Stimulated activated CD8-positive, alpha-beta memory T cell treated with anti-CD3 and anti-CD28 coated beads, Interleukin-2, amount 100 ng/mL, for 48 hours (primary cell): ENCODE results near the gene AKAP8L.

Source experiments
- DNase-seq, 2 donors: peaks; one replicate each; pipeline ENCODE4 v3.0.0-alpha.2; 2020; ENCODE audit warnings: low read depth in 2 of 2

AKAP8L gene

DNA sequence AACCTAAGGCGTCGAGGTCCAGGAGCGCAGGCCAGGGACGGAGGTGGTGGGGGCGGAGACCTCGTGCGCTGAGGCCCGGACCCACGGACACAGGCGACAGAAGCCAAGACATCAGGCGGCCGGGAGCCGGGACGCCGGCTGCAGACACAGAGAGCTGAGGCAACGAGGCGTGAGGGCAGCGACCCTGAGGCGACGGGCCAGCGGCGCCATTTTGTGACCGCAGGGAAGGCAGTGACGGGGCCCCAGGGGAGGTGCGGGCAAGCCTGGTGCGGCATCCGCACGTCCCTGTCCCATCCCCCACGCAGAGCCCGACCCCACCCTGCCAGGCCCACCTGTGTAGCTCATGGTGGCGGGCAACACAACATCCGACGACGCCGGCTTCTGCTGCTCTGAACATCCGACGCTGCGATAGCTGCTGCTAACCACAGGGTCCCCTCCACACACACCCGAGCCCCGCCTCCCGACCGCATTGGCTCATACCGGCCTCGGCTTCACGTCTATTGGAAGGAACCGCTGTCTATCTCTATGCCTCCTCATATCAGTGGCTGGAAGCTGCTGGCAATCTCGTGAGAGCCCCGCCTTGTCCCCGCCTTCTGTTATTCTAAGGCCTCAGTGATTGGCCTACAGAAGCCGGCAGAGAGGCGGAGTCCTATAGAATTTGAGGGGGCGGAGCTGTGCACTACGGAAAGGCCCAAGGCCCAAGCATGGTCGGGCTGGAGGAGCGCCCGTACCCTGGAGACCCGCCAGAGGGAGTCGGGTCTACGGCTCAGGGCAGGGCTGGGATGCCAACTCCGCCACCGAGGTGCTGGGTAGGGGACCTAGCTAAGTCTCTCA, at the start of gene AKAP8L:
TSS of gene AKAP8L (minus strand) at position 410 of the 834 bp plus-strand sequence. CDS start at position 345, 65 bp downstream.
- DNase-seq, result peak; percentile 97

- DNase-seq, result no peak
These were observed 49.0 kb upstream of the AKAP8L start for GRCh38 chr19:15467734-15468214.

DNA sequence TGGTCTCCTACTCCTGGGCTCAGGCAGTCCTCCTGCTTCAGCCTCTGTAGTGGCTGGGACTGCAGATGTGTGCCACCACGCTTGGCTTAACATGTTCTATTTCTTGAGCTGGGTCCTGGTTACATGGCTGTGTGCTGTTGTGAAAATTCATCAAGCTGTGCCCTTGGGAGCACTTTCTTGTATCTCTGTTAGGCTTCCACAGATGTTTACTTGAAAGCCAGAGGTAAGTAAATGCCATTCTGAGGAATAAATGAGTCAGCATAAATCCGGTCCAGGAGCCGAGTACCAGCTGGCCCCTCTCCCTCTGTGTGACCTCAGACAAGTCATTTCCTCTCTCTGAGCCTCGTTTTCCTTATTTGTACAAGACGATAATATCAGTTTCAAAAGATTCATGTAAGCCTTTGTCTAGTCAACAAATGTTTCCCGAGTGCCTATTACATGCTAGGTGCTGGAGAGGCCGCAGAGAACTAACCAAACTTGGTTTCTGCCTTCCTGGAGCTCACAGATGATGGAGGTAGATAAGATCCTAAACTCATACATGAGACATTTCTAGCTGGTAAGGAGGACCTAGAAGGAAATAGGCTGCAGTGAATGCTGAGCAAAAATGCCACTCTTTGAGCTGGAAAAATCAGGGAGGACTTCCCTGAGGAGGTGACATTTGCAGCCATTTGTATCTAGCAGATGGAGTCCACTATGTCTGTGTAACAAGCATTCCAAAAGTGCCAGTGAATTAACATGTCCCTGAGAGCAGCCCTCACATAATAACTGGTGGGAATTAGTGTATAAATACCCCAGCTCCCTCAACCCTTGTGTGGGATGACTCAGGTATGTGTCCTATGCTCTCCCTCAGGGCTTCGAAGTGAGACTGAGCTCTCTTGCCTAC, 48.3 kb upstream of the AKAP8L start:
- peak in 1 of 2 donors; percentile 37 for DNase-seq

DNA sequence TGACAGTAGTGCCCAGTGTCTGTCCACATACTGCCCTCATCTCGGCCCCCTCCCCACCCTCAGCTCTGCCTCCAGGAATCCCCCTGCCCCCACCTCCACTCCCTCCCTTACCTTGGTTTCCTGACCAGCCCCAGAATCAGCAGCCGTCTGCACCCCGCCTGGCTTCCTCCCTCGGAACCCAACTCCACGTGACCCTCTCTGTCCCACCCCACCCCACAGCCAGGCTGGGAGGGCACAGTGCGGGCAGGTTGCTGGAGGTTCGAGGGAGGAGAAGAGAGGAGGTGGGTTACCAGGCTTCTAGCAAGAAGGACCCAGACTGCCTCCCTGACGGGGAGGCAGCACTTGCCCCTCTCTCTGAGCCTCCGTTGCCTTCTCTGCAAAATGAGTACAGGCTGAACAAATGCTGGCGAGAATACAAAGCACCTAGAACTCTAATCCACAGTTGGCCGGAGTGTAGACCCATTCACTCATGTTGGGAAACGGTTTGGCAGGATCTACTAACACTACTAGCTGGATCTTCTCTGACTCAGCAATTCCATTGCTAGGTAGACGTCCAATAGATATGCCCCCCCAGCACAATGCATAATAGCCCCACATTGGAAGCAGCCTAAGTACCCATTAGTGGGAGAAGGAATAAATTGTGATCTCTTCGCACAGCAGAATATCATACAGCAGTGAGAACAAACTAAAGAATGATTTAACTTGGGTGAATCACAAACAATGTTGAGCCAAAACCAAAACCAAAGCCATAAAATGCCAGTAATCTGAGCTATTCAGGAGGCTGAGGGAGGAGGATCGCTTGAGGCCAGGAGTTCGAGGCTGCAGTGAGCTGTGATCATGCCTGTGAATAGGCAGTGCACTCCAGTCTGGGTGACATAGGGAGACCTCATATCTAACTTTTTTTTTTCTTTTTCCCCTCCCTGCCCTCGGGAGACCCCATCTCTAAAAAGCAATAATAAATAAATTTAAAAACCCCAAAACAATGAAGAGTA, 45.9 kb upstream of the AKAP8L start, which contains the start of gene RASAL3:
TSS of gene RASAL3 (minus strand) at position 151 of the 992 bp plus-strand sequence. CDS start 186 bp downstream, outside the sequence.
- DNase-seq, result peak; percentile 55 to 61

GRCh38 chr19:15463861-15464371, 45.1 kb upstream of the AKAP8L start:
- peak; percentile 58 to 60 for DNase-seq

DNA sequence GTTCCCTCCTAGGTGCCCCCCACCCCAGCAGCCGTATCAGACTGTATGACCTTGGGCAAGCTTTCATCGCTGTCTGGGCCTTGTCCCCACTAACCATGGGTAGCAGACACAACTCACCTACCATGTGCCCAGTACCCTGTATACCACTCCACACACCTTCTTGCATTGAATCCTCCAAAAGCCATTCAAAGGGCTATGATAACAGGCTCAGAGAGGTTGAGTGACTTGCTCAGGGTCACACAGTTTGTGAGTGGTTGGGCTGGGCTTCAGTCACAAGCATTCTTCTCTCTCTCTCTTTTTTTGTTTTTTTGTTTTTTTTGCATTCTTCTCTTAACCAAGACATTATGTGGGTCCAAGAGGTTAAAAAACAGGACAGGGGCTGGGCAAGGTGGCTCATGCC, 42.9 kb upstream of the AKAP8L start:
- no peak for DNase-seq

DNA sequence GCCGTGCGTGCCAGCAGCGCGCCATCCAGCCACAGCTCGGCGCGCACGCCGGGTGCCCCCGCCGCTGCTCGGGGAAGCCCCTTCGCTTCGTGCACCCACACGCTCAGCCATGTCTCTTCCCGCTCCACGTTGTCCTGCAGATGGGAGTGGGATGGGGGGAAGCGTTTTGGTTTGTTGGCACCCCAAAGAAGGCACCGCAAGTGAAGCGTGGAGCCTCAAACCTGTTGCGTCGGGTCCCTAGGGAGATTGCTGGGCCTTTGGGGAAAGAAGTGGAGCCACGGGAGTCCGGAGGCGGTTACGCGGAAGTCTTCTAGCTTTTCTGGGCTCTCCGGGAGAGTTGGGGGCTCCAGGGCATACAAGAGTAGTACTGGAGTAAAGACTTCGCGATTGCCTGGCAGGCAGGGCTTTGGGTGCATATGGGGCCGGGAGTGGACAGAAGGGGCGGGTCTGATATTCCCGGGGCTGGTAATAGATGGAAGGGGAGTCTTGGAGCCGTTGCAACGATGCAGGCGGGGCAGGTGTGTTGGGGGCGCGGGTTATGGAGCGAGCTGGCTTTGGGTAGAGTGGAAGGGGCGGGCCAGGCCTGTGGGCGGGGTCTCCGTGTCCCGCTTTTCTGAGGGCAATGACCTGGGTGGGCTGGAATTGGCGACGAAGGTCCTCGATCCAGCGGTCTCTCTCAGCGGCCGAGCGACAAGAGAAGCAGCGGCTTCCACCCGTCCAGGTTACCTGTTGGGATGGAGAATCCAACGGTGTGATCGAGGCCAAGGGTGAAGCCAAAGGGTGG, 39.1 kb upstream of the AKAP8L start:
- no peak for DNase-seq

- no peak for DNase-seq
These were observed 38.3 kb upstream of the AKAP8L start for GRCh38 chr19:15456871-15457700.

DNA sequence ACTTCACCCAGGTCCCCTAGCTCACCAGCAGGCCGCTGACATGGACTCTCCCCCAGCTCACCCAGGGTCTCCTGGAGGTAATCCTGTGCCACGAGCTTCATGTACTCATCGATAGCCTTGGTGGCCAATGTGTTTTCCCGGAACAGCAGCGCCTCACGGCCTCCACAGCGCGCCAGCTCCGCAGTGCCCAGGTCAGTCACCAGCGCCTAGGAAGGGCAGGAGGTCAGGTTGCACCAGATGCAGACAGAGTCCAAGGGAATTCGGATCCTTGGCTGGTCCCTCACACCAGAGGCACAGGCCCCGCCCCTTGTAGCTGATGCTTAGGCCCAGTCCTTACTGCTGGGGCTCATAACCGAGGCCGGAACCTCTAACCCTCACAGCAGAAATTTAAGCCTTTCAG, 37.7 kb upstream of the AKAP8L start:
- DNase-seq, result no peak

DNA sequence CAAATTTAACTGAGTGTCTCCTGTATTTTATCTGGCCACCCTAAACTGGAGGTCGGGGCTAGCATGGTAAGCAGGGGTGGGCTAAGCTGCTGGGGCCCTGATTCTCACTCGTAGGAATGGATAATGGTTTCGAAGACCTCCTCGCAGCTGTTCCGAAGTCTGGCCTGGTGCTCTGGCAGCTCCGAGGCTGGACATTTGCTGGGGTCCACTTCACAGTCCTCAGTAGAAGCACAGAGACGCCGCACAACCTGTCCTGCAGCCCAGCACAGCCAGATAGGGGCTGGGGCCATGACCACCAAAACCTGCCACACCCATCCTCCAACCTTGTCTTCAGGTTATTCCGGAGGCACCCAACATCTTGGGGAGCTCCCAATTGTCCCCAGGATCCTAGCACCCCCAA, 37.2 kb upstream of the AKAP8L start:
- no peak for DNase-seq

GRCh38 chr19:15453906-15454860, 35.4 kb upstream of the AKAP8L start:
- no peak for DNase-seq

- no peak for DNase-seq
These were observed 34.3 kb upstream of the AKAP8L start for GRCh38 chr19:15453091-15453578.

DNA sequence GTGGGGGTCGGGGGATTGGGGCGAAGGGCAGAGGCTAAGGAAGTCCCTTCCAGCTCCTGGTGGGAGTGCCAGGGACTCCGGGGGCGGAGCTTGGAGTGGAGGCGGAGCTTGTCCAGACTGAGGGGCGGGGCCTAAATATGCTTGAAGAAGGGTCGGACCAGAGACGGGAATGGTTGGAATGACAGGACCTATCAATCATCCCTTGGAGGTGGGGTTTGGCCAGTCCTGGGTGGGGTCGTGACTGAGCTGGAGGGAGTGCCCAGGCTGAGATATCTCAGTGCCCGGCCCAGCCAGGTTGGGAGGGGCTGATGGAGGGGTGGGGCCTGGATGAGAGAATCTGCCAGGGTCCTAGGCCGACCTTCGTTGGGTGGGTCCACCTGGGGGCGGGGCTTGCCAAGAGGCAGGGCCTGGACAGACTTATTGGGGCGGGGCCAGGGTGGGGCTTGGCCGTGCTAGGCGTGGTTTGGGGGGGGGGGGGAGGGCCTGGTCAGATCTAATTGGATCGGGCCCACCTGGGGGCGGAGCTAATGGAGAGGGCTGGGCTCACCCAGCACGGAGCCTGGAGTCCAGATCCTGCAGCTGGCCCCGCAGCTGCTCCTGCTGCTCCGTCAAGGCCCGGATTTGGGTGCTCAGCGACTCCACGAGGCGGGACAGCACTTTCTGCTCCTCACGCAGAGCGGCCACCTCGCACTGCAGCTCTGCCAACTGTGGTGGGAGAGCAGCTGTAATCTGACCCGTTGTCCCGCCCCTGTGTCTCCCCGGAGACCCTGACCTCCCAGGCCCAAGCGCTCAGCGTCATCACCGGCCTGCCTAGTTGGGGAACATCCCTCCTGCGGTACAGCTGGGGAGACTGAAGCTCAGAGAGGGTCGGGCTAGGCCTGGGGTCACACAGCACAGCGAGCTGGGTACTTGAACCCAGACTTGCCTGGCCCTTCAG, 33.6 kb upstream of the AKAP8L start:
- no peak for DNase-seq

GRCh38 chr19:15450528-15450890, 31.7 kb upstream of the AKAP8L start:
- DNase-seq, result no peak

DNA sequence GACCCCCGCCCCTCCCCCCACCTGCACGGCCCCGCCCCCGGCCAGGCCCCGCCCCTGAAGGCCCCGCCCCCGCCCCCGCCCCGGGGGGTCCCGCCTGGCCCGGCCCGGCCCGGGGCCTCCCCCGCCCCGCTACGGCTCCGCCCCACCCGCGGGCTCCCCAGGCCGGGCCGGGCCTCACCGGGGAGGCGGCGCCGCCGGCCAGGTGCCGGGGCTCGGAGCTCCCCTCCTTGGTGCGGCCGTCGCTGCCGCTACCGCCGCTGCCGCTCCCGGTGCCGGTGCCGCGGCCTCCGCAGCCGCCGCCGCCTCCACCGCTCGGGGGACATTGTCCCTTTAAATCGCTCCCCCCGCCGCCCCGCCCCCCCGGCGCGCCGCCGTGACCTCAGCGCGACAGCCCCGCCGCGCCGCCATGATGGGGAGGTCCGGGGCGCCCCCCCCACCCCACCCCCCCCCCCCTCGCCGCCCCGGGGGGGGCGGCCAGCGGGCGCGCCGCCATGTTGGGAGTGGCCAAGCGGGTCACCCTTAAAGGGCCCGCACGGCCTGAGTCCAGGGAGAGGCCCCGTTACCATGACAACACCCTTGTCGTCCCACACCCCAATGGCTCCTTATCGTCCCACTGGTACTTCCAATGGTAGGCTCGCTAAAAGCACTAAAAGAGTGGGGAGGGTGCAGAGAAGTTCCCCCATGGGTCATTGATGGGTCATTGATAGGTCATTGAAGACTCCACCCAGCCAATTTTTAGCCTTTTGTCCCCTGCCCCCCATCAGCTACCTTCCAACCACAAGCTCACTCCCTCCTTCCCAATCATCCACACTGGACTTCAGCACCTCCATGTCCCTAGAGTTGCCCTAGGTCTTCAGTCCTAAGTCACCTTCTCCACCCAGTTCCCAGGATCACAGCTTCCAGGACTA, 31.1 kb upstream of the AKAP8L start, which contains the start of gene WIZ:
TSS of gene WIZ (minus strand) at position 337 of the 908 bp plus-strand sequence. CDS start 1,649 bp downstream, outside the sequence.
- DNase-seq, result peak; percentile 76 to 79
